C4-2B (cell line): ENCODE results near the gene LAMB1.

Experiments
- H3K27ac ChIP-seq: fragments of 450-650 bp; 2 replicates; pipeline ENCODE4 v1.5.1; 2017
- CTCF ChIP-seq: fragments of 450-650 bp; conservative IDR thresholded peaks from 2 replicates; pipeline ENCODE4 v1.5.1; 2017; ENCODE audit warnings: mild to moderate bottlenecking
- ZFX ChIP-seq: fragments of 450-650 bp; IDR thresholded peaks from 2 replicates; pipeline ENCODE4 v1.6.1; 2017

LAMB1 gene

GRCh38 chr7:107981466-107981865, 21.5 kb downstream of the LAMB1 start:
- H3K27ac ChIP-seq = no peak overlapping the region
- TF ChIP-seq ZFX = no peak
- TF ChIP-seq CTCF = no peak

GRCh38 chr7:107980671-107981190, 22.2 kb downstream of the LAMB1 start:
- H3K27ac ChIP-seq = no peak overlapping the region
- no peak for TF ChIP-seq CTCF
- TF ChIP-seq ZFX = no peak

GRCh38 chr7:107980171-107980570, 22.8 kb downstream of the LAMB1 start:
- TF ChIP-seq CTCF (no peak), ZFX (no peak)
- H3K27ac ChIP-seq = no peak overlapping the region

- no peak for TF ChIP-seq ZFX
- TF ChIP-seq CTCF = no peak
- H3K27ac ChIP-seq = no peak overlapping the region
These were observed 24.0 kb downstream of the LAMB1 start for GRCh38 chr7:107978815-107979408.

- no peak for TF ChIP-seq CTCF
- no peak for TF ChIP-seq ZFX
- no peak overlapping the region for H3K27ac ChIP-seq
These were observed 25.9 kb downstream of the LAMB1 start for GRCh38 chr7:107977048-107977447.

GRCh38 chr7:107976620-107977019, 26.3 kb downstream of the LAMB1 start:
- no peak overlapping the region for H3K27ac ChIP-seq
- TF ChIP-seq CTCF (no peak), ZFX (no peak)

GRCh38 chr7:107975394-107976013, 27.5 kb downstream of the LAMB1 start:
- H3K27ac ChIP-seq = no peak overlapping the region

More at GRCh38 chr7:107975394-107976013, 27.5 kb downstream of the LAMB1 start:
- TF ChIP-seq CTCF = no peak
